NB4 (cell line): ENCODE data around the gene TMEM150B.

Source experiments
- MYC ChIP-seq: IDR thresholded peaks from 2 replicates; pipeline ENCODE4 v1.6.1; 2011; ENCODE audit warnings: low read depth, low read length
- POLR2A ChIP-seq: IDR thresholded peaks from 2 replicates; pipeline ENCODE4 v1.6.1; 2011; ENCODE audit warnings: mild to moderate bottlenecking; ENCODE audit not compliant: insufficient read length; ENCODE audit errors: extremely low read depth
- TF ChIP-seq, protein P1 (sequence below): IDR thresholded peaks from one replicate; pipeline ENCODE4 v1.5.1; 2012; ENCODE audit warnings: low read depth, low read length

DNA sequence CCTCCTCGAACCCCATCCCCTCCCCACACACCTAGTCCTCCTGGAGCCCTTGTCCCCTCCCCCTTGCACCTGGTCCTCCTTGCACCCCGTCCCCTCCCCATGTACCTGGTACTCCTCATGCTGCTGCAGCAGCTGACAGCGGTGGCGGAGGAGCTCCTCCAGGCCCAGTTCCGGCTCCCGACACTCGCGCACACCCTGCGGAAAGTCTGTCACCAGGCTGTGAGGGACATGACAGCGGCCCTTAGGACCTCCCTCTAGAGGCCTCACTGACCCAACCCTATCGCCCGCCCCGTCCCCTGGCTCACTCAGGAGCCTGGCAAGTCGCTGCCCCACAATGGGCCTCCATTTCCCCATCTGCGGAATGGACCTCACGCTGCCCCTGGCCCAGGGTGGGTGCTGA is 60.0 kb downstream of the TMEM150B start:
- TF ChIP-seq MYC (no peak), POLR2A (no peak)
- TF ChIP-seq, protein P1, sequence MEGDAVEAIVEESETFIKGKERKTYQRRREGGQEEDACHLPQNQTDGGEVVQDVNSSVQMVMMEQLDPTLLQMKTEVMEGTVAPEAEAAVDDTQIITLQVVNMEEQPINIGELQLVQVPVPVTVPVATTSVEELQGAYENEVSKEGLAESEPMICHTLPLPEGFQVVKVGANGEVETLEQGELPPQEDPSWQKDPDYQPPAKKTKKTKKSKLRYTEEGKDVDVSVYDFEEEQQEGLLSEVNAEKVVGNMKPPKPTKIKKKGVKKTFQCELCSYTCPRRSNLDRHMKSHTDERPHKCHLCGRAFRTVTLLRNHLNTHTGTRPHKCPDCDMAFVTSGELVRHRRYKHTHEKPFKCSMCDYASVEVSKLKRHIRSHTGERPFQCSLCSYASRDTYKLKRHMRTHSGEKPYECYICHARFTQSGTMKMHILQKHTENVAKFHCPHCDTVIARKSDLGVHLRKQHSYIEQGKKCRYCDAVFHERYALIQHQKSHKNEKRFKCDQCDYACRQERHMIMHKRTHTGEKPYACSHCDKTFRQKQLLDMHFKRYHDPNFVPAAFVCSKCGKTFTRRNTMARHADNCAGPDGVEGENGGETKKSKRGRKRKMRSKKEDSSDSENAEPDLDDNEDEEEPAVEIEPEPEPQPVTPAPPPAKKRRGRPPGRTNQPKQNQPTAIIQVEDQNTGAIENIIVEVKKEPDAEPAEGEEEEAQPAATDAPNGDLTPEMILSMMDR: no peak
